GM18951 (cell line): ENCODE measurements around the gene FEM1C.
"Not testable (repeated sequence)": the region's sequence is repeated elsewhere in the genome, so short reads cannot be mapped to it uniquely, and the experiment has no call there.

Source experiments
- POLR2A ChIP-seq: IDR thresholded peaks from 4 replicates; pipeline ENCODE4 v1.6.1; 2011; ENCODE audit warnings: mild to moderate bottlenecking; ENCODE audit not compliant: insufficient read length, insufficient read depth; ENCODE audit errors: extremely low read depth
- in situ Hi-C: fragments of 300-500 bp; cut with MboI; formaldehyde crosslinking; loops from one replicate; pipeline ENCODE4 v1.12.0; 2022; ENCODE audit warnings: low sequenced_read_pairs, mixed read lengths, inconsistent platforms; ENCODE audit not compliant: unreplicated experiment

Gene FEM1C

DNA sequence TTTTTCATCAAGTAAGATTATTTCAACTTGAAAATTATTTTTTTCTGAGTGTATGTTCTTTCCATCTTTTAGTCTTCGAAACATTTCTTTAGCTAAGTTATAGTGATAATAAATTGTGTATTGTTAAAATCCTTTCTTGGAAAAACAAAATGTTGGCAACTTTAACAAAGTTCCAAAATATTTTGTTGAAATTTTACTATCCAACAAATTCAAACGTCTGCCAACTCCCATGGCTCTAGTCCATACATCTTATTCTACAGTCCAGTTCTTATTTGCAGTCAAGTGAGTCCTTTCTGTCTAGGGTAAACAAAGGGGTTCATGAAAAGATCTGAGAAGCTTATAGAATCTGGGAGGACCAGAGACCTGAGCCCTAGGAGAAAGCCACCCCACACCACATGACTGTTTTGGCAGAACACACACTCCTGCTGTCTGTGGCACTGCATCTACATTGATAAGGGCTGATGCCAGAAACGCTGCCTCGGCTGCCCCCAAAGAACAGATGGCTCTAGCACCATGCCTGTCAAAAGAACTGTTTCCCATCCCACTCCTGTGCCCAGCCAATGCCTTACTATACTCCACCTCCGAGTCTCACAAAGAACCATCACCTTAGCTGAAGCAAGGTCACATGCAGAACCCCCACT, 47.5 kb downstream of the FEM1C start:
- TF ChIP-seq POLR2A = no peak
- in situ Hi-C loops = no loop called here

GRCh38 chr5:115494570-115495289, 49.8 kb downstream of the FEM1C start:
- TF ChIP-seq POLR2A = no peak
- in situ Hi-C loops = no loop called here

- no peak for TF ChIP-seq POLR2A
- in situ Hi-C loops = no loop called here
These were observed 54.0 kb downstream of the FEM1C start for GRCh38 chr5:115490596-115490995.

- in situ Hi-C loops = no loop called here
- TF ChIP-seq POLR2A = no peak
These were observed 54.8 kb downstream of the FEM1C start for GRCh38 chr5:115489733-115490132.

- in situ Hi-C loops = no loop called here
- no peak for TF ChIP-seq POLR2A
These were observed 56.8 kb downstream of the FEM1C start for GRCh38 chr5:115487756-115488155.

- in situ Hi-C loops = no loop called here
- TF ChIP-seq POLR2A = no peak
These were observed 57.4 kb downstream of the FEM1C start for GRCh38 chr5:115487168-115487567.

- no peak for TF ChIP-seq POLR2A
- in situ Hi-C loops = no loop called here
These were observed 57.8 kb downstream of the FEM1C start for GRCh38 chr5:115486728-115487127.

- in situ Hi-C loops = no loop called here
- no peak for TF ChIP-seq POLR2A
These were observed 60.2 kb downstream of the FEM1C start for GRCh38 chr5:115484368-115484767.

GRCh38 chr5:115480900-115481299, 63.7 kb downstream of the FEM1C start:
- in situ Hi-C loops = no loop called here
- no peak for TF ChIP-seq POLR2A

- no peak for TF ChIP-seq POLR2A
These were observed 64.3 kb downstream of the FEM1C start for GRCh38 chr5:115480271-115480670.

GRCh38 chr5:115479166-115479873, 65.3 kb downstream of the FEM1C start:
- in situ Hi-C loops = not testable (repeated sequence)

More at GRCh38 chr5:115480271-115480670, 64.3 kb downstream of the FEM1C start:
- in situ Hi-C loops = no loop called here

DNA sequence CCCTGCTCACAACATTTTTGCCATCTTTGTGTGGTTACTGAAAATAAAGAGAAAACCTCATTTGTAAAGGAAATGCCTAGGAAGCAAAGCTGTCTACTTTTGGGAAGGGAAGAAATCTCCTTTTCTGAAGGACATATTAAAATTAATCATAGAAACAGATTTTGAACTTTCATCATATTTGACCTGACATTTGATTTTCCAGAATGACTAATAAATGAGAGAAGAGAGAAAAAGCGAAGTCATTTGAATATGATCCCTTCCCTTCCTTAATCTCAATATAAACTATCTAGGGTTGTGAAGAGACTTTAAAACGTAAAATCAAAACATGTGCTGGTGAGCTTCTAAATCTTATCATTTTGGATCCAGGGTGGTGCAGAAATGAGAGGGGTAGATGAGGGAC, 66.3 kb downstream of the FEM1C start:
- in situ Hi-C loops = no loop called here
- TF ChIP-seq POLR2A = no peak

DNA sequence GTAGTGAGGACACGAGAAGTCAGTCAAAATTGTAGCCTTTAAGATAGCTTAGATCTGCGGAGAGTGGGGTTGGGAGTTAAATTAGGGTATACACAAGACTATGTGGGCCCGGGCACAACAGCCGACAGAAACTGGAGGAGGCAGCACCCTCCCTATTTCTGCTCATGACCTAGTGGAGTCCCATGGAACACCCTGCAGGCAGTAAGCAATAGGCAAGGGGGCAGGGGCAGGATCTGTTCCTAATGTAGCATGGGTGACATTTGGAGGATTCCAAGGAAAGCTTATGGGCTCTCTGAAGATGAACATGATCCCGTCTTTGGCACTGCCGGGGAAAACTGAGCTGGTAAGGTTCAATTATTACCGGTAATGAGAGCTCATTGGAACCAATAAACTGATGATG, 67.0 kb downstream of the FEM1C start:
- in situ Hi-C loops = no loop called here
- no peak for TF ChIP-seq POLR2A

- in situ Hi-C loops = no loop called here
- no peak for TF ChIP-seq POLR2A
These were observed 68.8 kb downstream of the FEM1C start for GRCh38 chr5:115475788-115476187.
